Aorta (tissue), 5 donors: ENCODE results near the gene HM13. TPM values are rescaled to one million over a fixed set of nuclear protein-coding genes. Genes with fewer than 3 reads are reported as not detected.

ENCODE experiments used
- ATAC-seq: fragments of 200-7000 bp; cut with Tn5 transposase; one replicate; pipeline ENCODE4 v1.9.1; 2022; ENCODE audit warnings: moderate library complexity; ENCODE audit not compliant: low FRiP score
- DNase-seq, 2 donors: peaks; one replicate each; pipeline ENCODE4 v3.0.0-alpha.2; 2020
- H3K27ac ChIP-seq, 2 donors: one replicate each; pipeline ENCODE4 v1.5.1; 2013; ENCODE audit warnings: low read length in 2 of 2, mild to moderate bottlenecking in 2 of 2, moderate library complexity in 2 of 2, control low read depth in 1 of 2, inconsistent platforms in 1 of 2, low read depth in 1 of 2
- H3K27me3 ChIP-seq, 2 donors: one replicate each; pipeline ENCODE4 v1.6.1; 2013; ENCODE audit warnings: control low read depth in 1 of 2, low read length in 1 of 2, mild to moderate bottlenecking in 1 of 2, moderate library complexity in 1 of 2; ENCODE audit not compliant: insufficient read depth in 2 of 2, control insufficient read depth in 1 of 2
- H3K36me3 ChIP-seq, 2 donors: one replicate each; pipeline ENCODE4 v1.6.1; 2013; ENCODE audit warnings: control low read depth in 1 of 2, low read length in 1 of 2, mild to moderate bottlenecking in 1 of 2; ENCODE audit not compliant: insufficient read depth in 2 of 2, control insufficient read depth in 1 of 2
- H3K4me1 ChIP-seq, 2 donors: one replicate each; pipeline ENCODE4 v1.6.1; 2013; ENCODE audit warnings: low read length in 2 of 2, control low read depth in 1 of 2, mild to moderate bottlenecking in 1 of 2, moderate library complexity in 1 of 2; ENCODE audit not compliant: insufficient read depth in 2 of 2, control insufficient read depth in 1 of 2
- H3K4me3 ChIP-seq, 2 donors: one replicate each; pipeline ENCODE4 v1.5.1; 2013; ENCODE audit warnings: low read length in 2 of 2, control low read depth in 1 of 2, mild to moderate bottlenecking in 1 of 2
- H3K9me3 ChIP-seq: one replicate; pipeline ENCODE4 v1.6.1; 2013; ENCODE audit warnings: mild to moderate bottlenecking, low read length; ENCODE audit not compliant: control insufficient read depth
- WGBS, 2 donors: extraction: QIAGEN DNeasy Blood & Tissue Kit; methylation state at CpG; one replicate each; pipeline ENCODE4 v1.1.7; 2013; 5-methylcytosine and 5-hydroxymethylcytosine counted together
- intact Hi-C, 2 donors: fragments of 100-400 bp; cut with DNase I; formaldehyde crosslinking; loops; one replicate each; pipeline versions ENCODE4 v1.14.2 to v1.15.0; 2022
- polyA plus RNA-seq, 2 donors: library from polyadenylated mRNA; stranded (reverse); fragments of 200-250 nt; gene quantifications; one replicate each; pipeline ENCODE4 v1.2.3, GENCODE V29; 2013
- total RNA-seq, 2 donors: library from RNA; stranded (reverse); fragmentation: NEBNext Ultra II Directional; extraction: Animal tissue kit (Norgen Biotek cat#: 25700); gene quantifications; one replicate each; pipeline ENCODE4 v1.2.1, GENCODE V29; 2021
- donor health status: healthy with polysubstance abuse.
- donor health status: Bipolar disorder and iron deficiency.
- donor health status: DM: no; HTN: no; CAD: no.
- donor health status: DM: no; HTN: no; CAD: no.
- donor health status: DM: yes; HTN: yes; CAD: no.

HM13 gene
- total and polyA plus RNA-seq, 4 donors: 41.8 to 139 (median 122) TPM

- DNase-seq (no peak), ATAC-seq (no peak)
- no peak overlapping the region for H3K27ac ChIP-seq
- peaks cover 0 to 2% of the 10 kb centered on the region in 2 donors for H3K4me1 ChIP-seq
- H3K27me3 ChIP-seq: no peaks in the 10 kb centered on the region
- no peak overlapping the region for H3K4me3 ChIP-seq
- peaks cover 0 to 4% of the 10 kb centered on the region in 2 donors for H3K36me3 ChIP-seq
- WGBS, 2 donors: 89 to 91% methylated on average over 6 of the region's 6 CpGs
- intact Hi-C loops: no loop called here
- H3K9me3 ChIP-seq: no peaks in the 10 kb centered on the region
Observed at GRCh38 chr20:31565699-31566318, 51.6 kb downstream of the HM13 start.

GRCh38 chr20:31566319-31566657 is 52.0 kb downstream of the HM13 start:
- no peak overlapping the region for H3K4me3 ChIP-seq
- H3K9me3 ChIP-seq: no peaks in the 10 kb centered on the region
- no peaks in the 10 kb centered on the region for H3K27me3 ChIP-seq
- no peak overlapping the region for H3K27ac ChIP-seq
- DNase-seq (no peak), ATAC-seq (no peak)
- H3K4me1 ChIP-seq: peaks cover 0 to 2% of the 10 kb centered on the region in 2 donors
- 89 to 100% methylated on average over 1 of the region's 1 CpG for WGBS, 2 donors
- H3K36me3 ChIP-seq: peaks cover 0 to 4% of the 10 kb centered on the region in 2 donors
- intact Hi-C loops: no loop called here

- no peaks in the 10 kb centered on the region for H3K9me3 ChIP-seq
- DNase-seq (no peak), ATAC-seq (no peak)
- H3K4me3 ChIP-seq: no peak overlapping the region
- H3K27ac ChIP-seq: no peak overlapping the region
- 79 to 83% methylated on average over 14 of the region's 14 CpGs for WGBS, 2 donors
- peaks cover 0 to 3% of the 10 kb centered on the region in 2 donors for H3K36me3 ChIP-seq
- no peaks in the 10 kb centered on the region for H3K4me1 ChIP-seq
- intact Hi-C loops: no loop called here
- H3K27me3 ChIP-seq: no peaks in the 10 kb centered on the region
Observed at GRCh38 chr20:31566658-31567379, 52.6 kb downstream of the HM13 start.

GRCh38 chr20:31567380-31567720 is 53.1 kb downstream of the HM13 start:
- no peak for DNase-seq
- no peak overlapping the region for H3K27ac ChIP-seq
- no peaks in the 10 kb centered on the region for H3K27me3 ChIP-seq
- H3K4me3 ChIP-seq: no peak overlapping the region
- no peaks in the 10 kb centered on the region for H3K36me3 ChIP-seq
- intact Hi-C loops: no loop called here
- no peaks in the 10 kb centered on the region for H3K4me1 ChIP-seq
- no peak for ATAC-seq
- no peaks in the 10 kb centered on the region for H3K9me3 ChIP-seq

GRCh38 chr20:31568041-31568731 is 53.9 kb downstream of the HM13 start:
- Histone ChIP-seq H3K27me3 (no peaks in the 10 kb centered on the region), H3K4me3 (no peak overlapping the region), H3K9me3 (no peaks in the 10 kb centered on the region), H3K4me1 (no peaks in the 10 kb centered on the region), H3K27ac (no peak overlapping the region), H3K36me3 (no peaks in the 10 kb centered on the region)
- no peak for DNase-seq
- ATAC-seq: no peak
- intact Hi-C loops: loop anchor here in 1 of 2 donors (2.0 kb wide), 1 partner anchor 45 kb away; no protein-coding TSS in a partner anchor
- WGBS, 2 donors: 62 to 67% methylated on average over 21 of the region's 21 CpGs

- H3K4me1 ChIP-seq: no peaks in the 10 kb centered on the region
- intact Hi-C loops: loop anchor here in 1 of 2 donors (2.0 kb wide), 1 partner anchor 44 kb away; no protein-coding TSS in a partner anchor
- no peak for DNase-seq
- H3K27ac ChIP-seq: no peak overlapping the region
- no peak overlapping the region for H3K4me3 ChIP-seq
- H3K27me3 ChIP-seq: no peaks in the 10 kb centered on the region
- H3K36me3 ChIP-seq: no peaks in the 10 kb centered on the region
- H3K9me3 ChIP-seq: no peaks in the 10 kb centered on the region
- WGBS, 2 donors: 63 to 79% methylated on average over 5 of the region's 5 CpGs
- no peak for ATAC-seq
Observed at GRCh38 chr20:31568773-31569162, 54.5 kb downstream of the HM13 start.

- ATAC-seq (no peak), DNase-seq (peak in 1 of 2 donors; percentile 84)
- Histone ChIP-seq H3K27me3 (no peaks in the 10 kb centered on the region), H3K36me3 (no peaks in the 10 kb centered on the region), H3K27ac (peak overlapping the region in 1 of 2 donors; percentile 33), H3K4me3 (no peak overlapping the region), H3K9me3 (no peaks in the 10 kb centered on the region), H3K4me1 (no peaks in the 10 kb centered on the region)
- WGBS, 2 donors: 32 to 33% methylated on average over 10 of the region's 10 CpGs
- intact Hi-C loops: loop anchor here in 1 of 2 donors (2.0 kb wide), 1 partner anchor 43 kb away; no protein-coding TSS in a partner anchor
Observed at GRCh38 chr20:31569163-31570020, 55.1 kb downstream of the HM13 start.

- 70 to 75% methylated on average over 8 of the region's 8 CpGs for WGBS, 2 donors
- Histone ChIP-seq H3K36me3 (no peaks in the 10 kb centered on the region), H3K27me3 (no peaks in the 10 kb centered on the region), H3K4me3 (no peak overlapping the region), H3K9me3 (no peaks in the 10 kb centered on the region), H3K4me1 (no peaks in the 10 kb centered on the region), H3K27ac (peak overlapping the region in 1 of 2 donors; percentile 33)
- intact Hi-C loops: no loop called here
- ATAC-seq: no peak
- DNase-seq: no peak
Observed at GRCh38 chr20:31570021-31570463, 55.8 kb downstream of the HM13 start.
